ENCODE measurements around the gene MPPE1. TPM values are rescaled to one million over a fixed set of nuclear protein-coding genes. Genes with fewer than 3 reads are reported as not detected.
"Not testable (repeated sequence)": the region's sequence is repeated elsewhere in the genome, so short reads cannot be mapped to it uniquely, and the experiment has no call there.

MPPE1 gene
- total and polyA plus RNA-seq, 12 donors, result 17.0 to 44.7 (median 31.2) TPM

GRCh38 chr18:11948852-11949523, 40.9 kb upstream of the MPPE1 start:
- intact Hi-C loops (cut with DNase I), result no loop called here
- WGBS, 4 donors, result 61 to 75% (median 71%) methylated on average over 6 of the region's 6 CpGs

DNA sequence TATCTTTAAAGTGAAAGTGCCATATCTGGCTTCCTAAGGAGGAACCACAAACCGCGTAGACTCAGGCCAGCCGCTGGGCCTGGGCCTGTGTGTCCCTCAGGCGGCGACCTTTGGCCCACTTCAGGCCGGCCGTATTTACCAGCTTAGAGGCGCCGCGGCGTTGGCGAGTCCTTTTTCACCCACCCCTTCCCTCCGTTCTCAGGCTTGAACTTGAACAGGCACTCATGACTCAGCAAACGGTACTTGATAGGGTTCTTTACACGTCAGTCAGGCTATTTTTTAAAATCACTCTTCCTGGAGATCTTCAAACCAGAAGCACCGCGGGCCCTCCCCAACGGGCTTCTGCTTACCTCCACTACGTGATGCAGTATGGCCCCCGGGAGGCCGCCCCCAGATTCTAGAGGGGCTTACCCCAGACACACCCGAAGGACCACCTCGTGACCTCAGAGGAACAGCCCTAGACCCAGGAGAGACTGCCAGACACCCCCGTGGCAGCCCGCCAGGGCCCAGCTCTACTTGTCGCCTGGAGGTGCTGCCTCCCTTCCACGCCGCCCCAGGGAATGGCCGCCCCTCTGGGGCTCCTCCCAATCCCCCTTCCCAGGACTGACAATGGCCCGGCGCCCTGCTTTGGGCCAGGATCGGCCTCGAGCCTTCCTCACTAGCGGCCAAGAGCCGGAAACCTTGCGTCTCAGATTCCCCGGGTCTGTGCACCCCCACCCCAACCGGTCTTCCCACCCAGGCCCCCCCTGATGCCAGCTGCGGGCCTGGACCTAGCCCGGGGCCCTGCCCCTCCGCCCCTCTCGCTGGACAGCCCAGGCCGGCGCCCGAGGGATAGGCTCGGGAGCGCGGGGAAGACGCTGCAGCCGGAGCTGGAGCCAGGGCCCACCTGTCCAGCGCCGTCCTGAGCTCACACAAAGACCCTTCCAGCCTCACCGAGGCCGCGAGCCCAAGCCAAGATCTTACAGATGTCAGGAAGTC, 39.4 kb upstream of the MPPE1 start:
- H3K9me3 ChIP-seq (replicated peaks in 1 of 3), result no peaks in the 10 kb centered on the region
- peak; percentile 87 to 97 (median 94) for DNase-seq
- H3K27me3 ChIP-seq, result no peaks in the 10 kb centered on the region
- 21 to 36% (median 26%) methylated on average over 28 to 55 of the region's 55 CpGs for WGBS, 4 donors
- peak overlapping the region in 2 of 4 donors; percentile 26 to 31 for H3K4me3 ChIP-seq
- intact Hi-C loops (cut with DNase I), result no loop called here
- peaks cover 11% of the 10 kb centered on the region in 2 donors for H3K4me1 ChIP-seq (replicated peaks in 1 of 2)
- TF ChIP-seq CTCF (IDR thresholded peaks at IDR 0.05), result no peak
- TF ChIP-seq POLR2A (IDR thresholded peaks at IDR 0.05), result peak; percentile 47 to 51
- peak overlapping the region; percentile 79 to 93 (median 90) for H3K27ac ChIP-seq
- H3K36me3 ChIP-seq (replicated peaks in 1 of 2), result no peaks in the 10 kb centered on the region

More at GRCh38 chr18:11948852-11949523, 40.9 kb upstream of the MPPE1 start:
- Histone ChIP-seq H3K4me1 (replicated peaks in 1 of 2) (peaks cover 11% of the 10 kb centered on the region in 2 donors), H3K4me3 (no peak overlapping the region), H3K27me3 (no peaks in the 10 kb centered on the region), H3K27ac (peak overlapping the region in 1 of 5 donors; percentile 32), H3K36me3 (replicated peaks in 1 of 2) (no peaks in the 10 kb centered on the region), H3K9me3 (replicated peaks in 1 of 3) (no peaks in the 10 kb centered on the region)
- DNase-seq, result no peak
- TF ChIP-seq CTCF (IDR thresholded peaks at IDR 0.05) (no peak), POLR2A (IDR thresholded peaks at IDR 0.05) (no peak)

DNA sequence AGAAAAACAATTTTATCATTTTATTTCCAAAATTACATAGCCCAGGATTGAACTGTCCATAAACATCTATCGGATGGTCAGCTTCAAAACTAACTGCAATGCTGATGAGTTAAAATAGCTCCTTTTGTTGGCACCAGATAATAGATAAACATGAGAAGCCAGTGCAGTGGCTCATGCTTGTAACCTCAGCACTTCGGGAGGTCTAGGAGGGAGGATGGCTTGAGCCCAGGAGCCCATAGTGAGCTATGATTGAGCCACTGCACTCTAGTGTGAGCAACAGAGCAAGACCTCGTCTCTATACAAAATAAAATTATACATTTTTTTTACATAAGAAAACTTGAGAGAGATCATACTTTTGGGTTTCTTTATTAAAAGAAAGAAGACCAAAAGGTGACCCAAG, 38.6 kb upstream of the MPPE1 start:
- peaks cover 11% of the 10 kb centered on the region in 2 donors for H3K4me1 ChIP-seq (replicated peaks in 1 of 2)
- H3K36me3 ChIP-seq (replicated peaks in 1 of 2), result no peaks in the 10 kb centered on the region
- H3K27me3 ChIP-seq, result no peaks in the 10 kb centered on the region
- intact Hi-C loops (cut with DNase I), result no loop called here
- no peaks in the 10 kb centered on the region for H3K9me3 ChIP-seq (replicated peaks in 1 of 3)
- H3K4me3 ChIP-seq, result peak overlapping the region in 1 of 4 donors; percentile 31
- 4 to 15% (median 12%) methylated on average over 3 of the region's 3 CpGs for WGBS, 4 donors
- peak in 4 of 7 donors; percentile 30 to 43 (median 37) for DNase-seq
- H3K27ac ChIP-seq, result peak overlapping the region; percentile 79 to 93 (median 90)
- TF ChIP-seq POLR2A (IDR thresholded peaks at IDR 0.05) (no peak), CTCF (IDR thresholded peaks at IDR 0.05) (no peak)

DNA sequence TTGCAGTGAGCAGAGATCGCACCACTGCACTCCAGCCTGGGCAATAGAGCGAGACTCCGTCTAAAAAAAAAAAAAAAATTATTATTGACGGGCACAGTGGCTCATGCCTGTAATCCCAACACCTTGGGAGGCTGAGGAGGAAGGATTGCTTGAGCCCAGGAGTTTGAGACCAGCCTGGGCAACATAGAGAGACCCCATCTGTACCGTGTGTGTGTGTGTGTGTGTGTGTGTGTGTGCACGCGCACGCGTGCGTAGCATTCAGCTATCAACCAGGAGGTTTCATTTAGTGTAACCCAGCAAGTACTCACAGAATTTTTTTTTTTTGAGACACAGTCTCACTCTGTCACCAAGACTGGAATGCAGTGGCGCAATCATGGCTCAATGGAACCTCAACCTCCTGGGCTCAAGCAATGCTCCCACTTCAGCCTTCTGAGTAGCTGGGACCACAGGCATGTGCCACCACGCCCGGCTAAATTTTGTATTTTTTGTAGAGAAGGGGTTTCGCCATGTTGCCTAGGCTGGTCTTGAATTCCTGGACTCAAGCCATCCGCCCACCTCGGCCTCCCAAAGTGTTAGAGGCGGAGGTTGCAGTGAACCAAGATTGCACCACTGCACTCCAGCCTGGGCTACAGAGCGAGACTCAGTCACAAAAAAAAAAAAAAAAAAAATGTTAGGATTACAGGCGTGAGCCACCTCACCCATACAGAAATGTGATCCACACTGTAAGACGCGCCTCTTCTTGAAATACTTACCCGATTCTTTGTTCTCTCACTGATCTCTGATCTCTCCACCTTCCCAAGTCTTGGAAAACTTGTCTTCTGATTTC, 37.9 kb upstream of the MPPE1 start:
- Histone ChIP-seq H3K27ac (peak overlapping the region in 4 of 5 donors; percentile 79 to 93 (median 90)), H3K4me3 (peak overlapping the region in 1 of 4 donors; percentile 31), H3K4me1 (replicated peaks in 1 of 2) (peaks cover 11% of the 10 kb centered on the region in 2 donors)
- H3K9me3 ChIP-seq (replicated peaks in 1 of 3); intact Hi-C loops (cut with DNase I); H3K36me3 ChIP-seq (replicated peaks in 1 of 2); H3K27me3 ChIP-seq: not testable (repeated sequence)
- WGBS, 4 donors, result 90 to 92% (median 91%) methylated on average over 19 to 22 of the region's 22 CpGs
- peak in 4 of 7 donors; percentile 8 to 53 (median 43) for DNase-seq

All from adrenal gland (tissue), 12 donors.